Measurements from ENCODE around the gene LRRC8D. TPM values are rescaled to one million over a fixed set of nuclear protein-coding genes. Genes with fewer than 3 reads are reported as not detected.

Gene LRRC8D
- total and polyA plus RNA-seq, 4 donors, result 7.1 to 17.4 (median 14.4) TPM

DNA sequence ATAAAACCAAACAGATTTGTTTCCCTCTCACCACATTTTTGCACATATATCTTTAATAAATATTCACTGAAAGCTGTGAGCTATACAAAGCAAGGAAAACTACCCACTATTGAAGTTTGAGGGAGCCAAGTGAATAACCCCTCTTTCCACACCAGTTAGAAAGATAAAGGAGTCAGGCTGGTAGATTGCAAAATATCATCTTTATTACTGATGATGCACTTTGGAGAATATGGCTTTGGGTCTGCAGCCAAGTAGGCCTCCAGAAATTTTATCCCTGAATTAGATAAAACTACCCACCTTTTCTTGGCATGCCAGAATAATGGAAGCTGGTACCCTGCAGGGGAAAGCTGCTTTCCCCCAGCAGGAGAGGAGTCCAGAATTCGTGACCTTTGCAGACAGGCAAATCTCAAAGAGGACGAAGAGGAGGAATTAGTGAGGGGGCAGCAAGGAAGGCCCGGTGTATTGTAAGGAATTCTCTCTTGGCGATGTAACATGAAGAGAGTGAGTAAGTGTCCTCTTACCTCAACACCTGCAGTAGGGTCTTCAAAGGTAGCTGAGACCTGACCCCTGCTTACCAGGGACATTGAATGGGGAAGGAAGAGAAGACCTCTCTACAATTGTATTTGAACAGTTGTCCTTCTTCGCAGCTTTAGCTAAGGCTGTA lies 84.7 kb downstream of the LRRC8D start:
- DNase-seq (ENCODE audit: low spot score), result no peak
- H3K9me3 ChIP-seq (ENCODE audit: control insufficient read depth in 4 of 4, low read length in 3 of 4), result no peaks in the 10 kb centered on the region
- WGBS, result 96% methylated on average over 5 of the region's 5 CpGs
- no peaks in the 10 kb centered on the region for H3K36me3 ChIP-seq (ENCODE audit: control insufficient read depth in 4 of 4, insufficient read depth in 3 of 4, low read depth in 1 of 4, low read length in 3 of 4)
- H3K27ac ChIP-seq (ENCODE audit: low read depth in 1 of 2, low read length in 2 of 2), result no peak overlapping the region
- H3K4me3 ChIP-seq (ENCODE audit: low read depth in 1 of 3, low read length in 3 of 3), result no peak overlapping the region
- peaks cover 4 to 21% (median 15%) of the 10 kb centered on the region in 4 donors for H3K4me1 ChIP-seq (ENCODE audit: control insufficient read depth in 4 of 4, insufficient read depth in 4 of 4, low read length in 3 of 4)
- H3K27me3 ChIP-seq (ENCODE audit: control insufficient read depth in 4 of 4, insufficient read depth in 4 of 4, low read length in 3 of 4), result no peaks in the 10 kb centered on the region
- H3K9ac ChIP-seq (ENCODE audit: low read depth in 1 of 2, low read length in 2 of 2), result no peak overlapping the region
- no peak for TF ChIP-seq REST (IDR thresholded peaks at IDR 0.05)
- no peak for TF ChIP-seq CTCF (IDR thresholded peaks at IDR 0.05; ENCODE audit: low read depth, low read length, missing input control)
- no peak for TF ChIP-seq JUND (IDR thresholded peaks at IDR 0.05)
- no peak for TF ChIP-seq ZBTB33 (IDR thresholded peaks at IDR 0.05)
- no peak for TF ChIP-seq GABPA (IDR thresholded peaks at IDR 0.05 in 1 of 2, conservative IDR thresholded peaks at IDR 0.05 in 1 of 2)
- TF ChIP-seq FOXA1 (IDR thresholded peaks at IDR 0.05), result no peak
- TF ChIP-seq YY1 (IDR thresholded peaks at IDR 0.05), result no peak
- TF ChIP-seq FOXA2 (IDR thresholded peaks at IDR 0.05), result no peak
- no peak for TF ChIP-seq HNF4A (conservative IDR thresholded peaks at IDR 0.05)
- no peak for TF ChIP-seq RXRA (IDR thresholded peaks at IDR 0.05)
- no peak for TF ChIP-seq EGR1 (IDR thresholded peaks at IDR 0.05; ENCODE audit: low read depth in 2 of 2)
- no peak for TF ChIP-seq NR2F2 (IDR thresholded peaks at IDR 0.05)
- TF ChIP-seq SP1 (IDR thresholded peaks at IDR 0.05), result no peak
- TF ChIP-seq, protein P1, sequence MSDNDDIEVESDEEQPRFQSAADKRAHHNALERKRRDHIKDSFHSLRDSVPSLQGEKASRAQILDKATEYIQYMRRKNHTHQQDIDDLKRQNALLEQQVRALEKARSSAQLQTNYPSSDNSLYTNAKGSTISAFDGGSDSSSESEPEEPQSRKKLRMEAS (IDR thresholded peaks at IDR 0.05), result no peak
- TF ChIP-seq TAF1 (conservative IDR thresholded peaks at IDR 0.05), result no peak
- no peak for TF ChIP-seq ATF3 (IDR thresholded peaks at IDR 0.05)
- no peak for TF ChIP-seq RAD21 (IDR thresholded peaks at IDR 0.05)

Measured in liver (tissue), 9 donors.